K562 (cell line): ENCODE measurements around the gene PXK. TPM values are rescaled to one million over a fixed set of nuclear protein-coding genes. Genes with fewer than 3 reads are reported as not detected.

Experiments used
- ATAC-seq: fragments of 200-7000 bp; cut with Tn5 transposase; 3 replicates; pipeline ENCODE4 v1.9.1; 2020; ENCODE audit warnings: moderate library complexity
- BruUV-seq: library from RNA; stranded (reverse); fragments of 400-500 nt; replicated peaks from 2 replicates; lab custom pipeline; 2021; lab: Mats Ljungman, UMichigan
- CTCF ChIA-PET: fragments of 300-600 bp; formaldehyde crosslinking; extraction: SDS; loops from one replicate; lab custom pipeline; 2021; ENCODE audit warnings: low intra/inter-chr PET ratio; lab: Yijun Ruan, JAX
- POLR2A ChIA-PET: fragments of 300-600, 350-650 bp; sonication (Branson Sonifier 250); formaldehyde crosslinking; extraction: SDS; loops from one replicate; lab custom pipeline; 2021; ENCODE audit warnings: antibody characterized with exemption, inconsistent platforms; lab: Yijun Ruan, JAX
- DNase-seq, 4 experiments: peaks; one replicate each; pipeline versions ENCODE4 v3.0.0 to v3.0.0-alpha.2; 2011 to 2018; ENCODE audit warnings: low spot score in 3 of 4, mixed read lengths in 3 of 4; ENCODE audit errors: extremely low read depth in 1 of 4
- FAIRE-seq: peaks from 2 replicates; lab custom pipeline; 2011; peaks lifted over from hg19 to GRCh38; lab: Jason Lieb, UNC
- H2AFZ ChIP-seq: 2 replicates; pipeline ENCODE4 v1.6.0; 2011; ENCODE audit warnings: low read depth, low read length, control low read depth, inconsistent platforms
- H3K27ac ChIP-seq: fragments of 200-600 bp; 3 replicates; pipeline ENCODE4 v1.8.0; 2011; ENCODE audit warnings: low read depth, mild to moderate bottlenecking, control low read depth, inconsistent platforms, low read length, moderate library complexity, mixed read lengths; ENCODE audit errors: extremely low read depth
- H3K27me3 ChIP-seq, 2 experiments: fragments of 300-600 bp in 1 of 2; 2 replicates in 1 of 2; 3 replicates in 1 of 2; pipeline versions ENCODE4 v1.6.0 to v1.8.0; 2011; ENCODE audit warnings: inconsistent platforms in 2 of 2, low read length in 2 of 2, mild to moderate bottlenecking in 1 of 2, mixed read lengths in 1 of 2, moderate library complexity in 1 of 2; ENCODE audit not compliant: control insufficient read depth in 2 of 2, insufficient read depth in 2 of 2
- H3K36me3 ChIP-seq: fragments of 300-600 bp; 3 replicates; pipeline ENCODE4 v1.8.0; 2011; ENCODE audit warnings: mild to moderate bottlenecking, low read length, inconsistent platforms; ENCODE audit not compliant: control insufficient read depth, insufficient read depth
- H3K4me1 ChIP-seq, 2 experiments: fragments of 200-600 bp in 1 of 2; replicated peaks in 1 of 2; 2 replicates in 1 of 2; 3 replicates in 1 of 2; pipeline versions ENCODE4 v1.5.1 to v1.8.0; 2011; ENCODE audit warnings: inconsistent platforms in 2 of 2, low read length in 2 of 2, mild to moderate bottlenecking in 1 of 2, mixed read lengths in 1 of 2, moderate library complexity in 1 of 2; ENCODE audit not compliant: control insufficient read depth in 2 of 2, insufficient read depth in 2 of 2
- H3K4me2 ChIP-seq: 2 replicates; pipeline ENCODE4 v1.6.1; 2011; ENCODE audit warnings: low read length, control low read depth, inconsistent platforms, mixed read lengths; ENCODE audit not compliant: insufficient read depth
- H3K4me3 ChIP-seq: fragments of 200-600 bp; sonication (generic), shearing (Covaris generic); 2 replicates; pipeline ENCODE4 v1.5.1; 2016; ENCODE audit warnings: control low read depth, inconsistent platforms
- H3K79me2 ChIP-seq: fragments of 200-600 bp; 3 replicates; pipeline ENCODE4 v1.8.0; 2011; ENCODE audit warnings: low read length, inconsistent platforms; ENCODE audit not compliant: control insufficient read depth, insufficient read depth
- H3K9ac ChIP-seq, 2 experiments: 2 replicates each; pipeline versions ENCODE4 v1.6.0 to v1.6.1; 2011; ENCODE audit warnings: low read depth in 2 of 2, low read length in 2 of 2, control low read depth in 1 of 2, inconsistent platforms in 1 of 2, mild to moderate bottlenecking in 1 of 2, mixed read lengths in 1 of 2; ENCODE audit not compliant: insufficient read depth in 1 of 2
- H3K9me1 ChIP-seq: one replicate; pipeline ENCODE4 v1.6.0; 2011; ENCODE audit warnings: inconsistent platforms, mild to moderate bottlenecking, low read length, moderate library complexity; ENCODE audit not compliant: control insufficient read depth, insufficient read depth
- H3K9me3 ChIP-seq: replicated peaks from 2 replicates; pipeline ENCODE4 v1.5.1; 2011; ENCODE audit warnings: low read depth, low read length, inconsistent platforms; ENCODE audit not compliant: control insufficient read depth, insufficient read depth
- H4K20me1 ChIP-seq: replicated peaks from 2 replicates; pipeline ENCODE4 v1.6.1; 2011; ENCODE audit warnings: low read length, inconsistent platforms, mixed read lengths; ENCODE audit not compliant: control insufficient read depth, insufficient read depth
- JUN ChIP-seq, 2 experiments: sonication (generic) in 1 of 2; formaldehyde crosslinking in 1 of 2; IDR thresholded peaks; 2 replicates each; pipeline versions ENCODE4 v1.6.1 to v1.8.0; 2012 to 2022; ENCODE audit warnings: borderline replicate concordance in 2 of 2, mild to moderate bottlenecking in 2 of 2, improper control_type of control experiment in 1 of 2, low read depth in 1 of 2, low read length in 1 of 2, missing genetic modification reagents in 1 of 2
- NFIC ChIP-seq: fragments of 450-650 bp; IDR thresholded peaks from 2 replicates; pipeline ENCODE4 v1.6.1; 2017; ENCODE audit warnings: mild to moderate bottlenecking, inconsistent platforms
- RBBP5 ChIP-seq: fragments of 200-600 bp; sonication (generic); IDR thresholded peaks from 2 replicates; pipeline ENCODE4 v1.6.1; 2012; ENCODE audit warnings: borderline replicate concordance, mild to moderate bottlenecking, low read length, control low read depth, inconsistent platforms; ENCODE audit not compliant: insufficient read depth, poor library complexity, severe bottlenecking
- SMARCA4 ChIP-seq: fragments of 450-650 bp; IDR thresholded peaks from 2 replicates; pipeline ENCODE4 v1.6.1; 2016
- WGBS: fragments of 100-300 bp; shearing (Covaris generic); methylation state at CpG from one replicate; pipeline ENCODE4 v1.1.6; 2016; ENCODE audit warnings: low coverage, mixed read lengths; ENCODE audit not compliant: insufficient coverage; ENCODE audit errors: missing lambda C conversion rate; 5-methylcytosine and 5-hydroxymethylcytosine counted together
- in situ Hi-C: fragments of 300-500 bp; cut with MboI; formaldehyde crosslinking; loops from 4 replicates; pipeline ENCODE4 v1.15.0; 2018; ENCODE audit warnings: inconsistent platforms, mixed read lengths
- intact Hi-C: fragments of 100-400 bp; cut with micrococcal nuclease; formaldehyde crosslinking; loops from 2 replicates; pipeline ENCODE4 v1.14.2; 2022
- polyA plus RNA-seq, 8 experiments: library from polyadenylated mRNA; depleted of rRNA in 4 of 8; stranded (reverse) in 5 of 8; unstranded in 3 of 8; fragments of >200 nt; fragmentation: Nextera tagmentation in 2 of 8; fragmentation: Illumina TruSeq in 1 of 8; extraction: Ambion mirVana in 2 of 8; extraction: Trizol in 1 of 8; gene quantifications; 2 replicates each; pipeline versions ENCODE4 v1.2.1 to v1.2.3, GENCODE V29; 2011 to 2014; ENCODE audit warnings: inconsistent platforms in 1 of 8, missing spikeins in 1 of 8
- total RNA-seq, 7 experiments: library from RNA; depleted of rRNA in 6 of 7; stranded (reverse); fragments of >200 nt in 6 of 7; fragmentation: Illumina TruSeq in 2 of 7; extraction: Trizol in 2 of 7; gene quantifications; 2 replicates each; pipeline versions ENCODE4 v1.2.1 to v1.2.3, GENCODE V29; 2011 to 2021; ENCODE audit warnings: low replicate concordance in 1 of 7
- TF ChIP-seq, protein P1 (sequence below): fragments of 250-450 bp; sonication (Bioruptor Pico); IDR thresholded peaks from 2 replicates; pipeline ENCODE4 v1.9.0; 2021; ENCODE audit warnings: mild to moderate bottlenecking, inconsistent platforms
- TF ChIP-seq, protein P2 (sequence below), 3 experiments: IDR thresholded peaks in 2 of 3; conservative IDR thresholded peaks in 1 of 3; 2 replicates each; pipeline ENCODE4 v1.5.1; 2011 to 2012; ENCODE audit warnings: low read length in 3 of 3, mild to moderate bottlenecking in 3 of 3, control low read depth in 2 of 3, improper control_type of control experiment in 1 of 3, inconsistent platforms in 1 of 3, low read depth in 1 of 3, mixed read lengths in 1 of 3, moderate library complexity in 1 of 3; ENCODE audit not compliant: insufficient read depth in 2 of 3
- TF ChIP-seq, protein P3 (sequence below): fragments of 450-650 bp; IDR thresholded peaks from 2 replicates; pipeline ENCODE4 v1.6.1; 2014; ENCODE audit warnings: low read depth, mild to moderate bottlenecking, moderate library complexity, borderline replicate concordance
- TF ChIP-seq, protein P4 (sequence below): IDR thresholded peaks from 3 replicates; pipeline ENCODE4 v1.6.1; 2011; ENCODE audit warnings: borderline replicate concordance, mild to moderate bottlenecking, moderate library complexity; ENCODE audit not compliant: insufficient read length; ENCODE audit errors: extremely low read depth

Gene PXK
- total and polyA plus RNA-seq, 9 of the 15 experiments (the other 6 are each of a cell fraction or from before 2014, with no cell fraction given), result 3.3 to 19.9 (median 11.3) TPM

DNA sequence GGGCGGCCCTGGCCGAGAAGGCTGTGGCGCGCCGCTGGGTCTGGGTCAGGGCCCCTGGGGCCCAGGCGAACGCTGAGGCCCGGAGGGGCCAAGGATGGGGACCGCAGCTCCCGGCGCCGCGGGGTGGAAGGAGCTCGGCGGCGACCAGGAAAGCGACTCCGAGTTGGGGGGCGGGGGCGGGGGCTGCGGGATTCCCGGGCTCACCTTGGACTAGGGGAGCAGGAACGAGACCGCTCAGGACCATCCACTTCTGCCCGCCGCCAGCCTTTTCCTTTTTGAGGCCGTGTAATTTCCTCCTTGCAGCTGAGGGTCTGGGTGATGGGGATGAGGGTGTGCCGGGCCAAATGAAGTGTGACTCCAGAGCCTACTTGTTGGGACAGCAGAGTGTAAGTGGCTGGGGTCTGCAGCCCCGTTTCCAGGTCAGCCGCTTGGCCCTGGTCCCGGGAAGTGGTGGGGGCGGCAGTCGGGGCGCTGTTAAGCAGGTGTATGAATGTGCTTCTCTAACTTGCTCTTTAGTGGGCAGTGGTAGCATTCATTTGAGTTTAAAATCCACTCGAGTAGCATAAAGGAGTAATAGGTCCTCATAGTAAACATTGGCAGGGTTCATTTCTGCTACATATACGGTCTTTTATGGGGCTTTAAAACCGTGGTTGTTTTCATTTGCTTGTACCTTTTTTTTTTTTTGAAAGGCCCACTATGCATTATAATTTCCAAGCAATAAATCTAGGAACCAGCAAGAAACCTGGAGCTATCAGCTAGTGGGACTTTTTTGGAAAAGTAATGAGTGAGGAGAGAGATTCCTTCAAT lies 717 bp downstream of the PXK start:
- Histone ChIP-seq H3K27ac (peak overlapping the region; percentile 64), H3K27me3 (no peaks in the 10 kb centered on the region), H3K36me3 (no peaks in the 10 kb centered on the region), H2AFZ (peak overlapping the region; percentile 66), H3K4me2 (peak overlapping the region; percentile 90), H3K4me1 (peaks cover 16 to 21% of the 10 kb centered on the region in 2 experiments; a peak in 4 of 5 replicates), H4K20me1 (no peaks in the 10 kb centered on the region), H3K79me2 (peaks cover 28% of the 10 kb centered on the region), H3K4me3 (peak overlapping the region; percentile 72), H3K9me3 (no peaks in the 10 kb centered on the region), H3K9me1 (no peaks in the 10 kb centered on the region), H3K9ac (peak overlapping the region; percentile 63 to 92)
- ATAC-seq (peak; percentile 48), FAIRE-seq (no peak), DNase-seq (peak in 2 of 4 experiments; percentile 21 to 33)
- BruUV-seq, result TSS peak; percentile 56
- intact Hi-C loops (loop anchor here (2.0 kb wide), 1 partner anchor 157 kb away; no protein-coding TSS in a partner anchor), in situ Hi-C loops (no loop called here)
- TF ChIP-seq, protein P1, sequence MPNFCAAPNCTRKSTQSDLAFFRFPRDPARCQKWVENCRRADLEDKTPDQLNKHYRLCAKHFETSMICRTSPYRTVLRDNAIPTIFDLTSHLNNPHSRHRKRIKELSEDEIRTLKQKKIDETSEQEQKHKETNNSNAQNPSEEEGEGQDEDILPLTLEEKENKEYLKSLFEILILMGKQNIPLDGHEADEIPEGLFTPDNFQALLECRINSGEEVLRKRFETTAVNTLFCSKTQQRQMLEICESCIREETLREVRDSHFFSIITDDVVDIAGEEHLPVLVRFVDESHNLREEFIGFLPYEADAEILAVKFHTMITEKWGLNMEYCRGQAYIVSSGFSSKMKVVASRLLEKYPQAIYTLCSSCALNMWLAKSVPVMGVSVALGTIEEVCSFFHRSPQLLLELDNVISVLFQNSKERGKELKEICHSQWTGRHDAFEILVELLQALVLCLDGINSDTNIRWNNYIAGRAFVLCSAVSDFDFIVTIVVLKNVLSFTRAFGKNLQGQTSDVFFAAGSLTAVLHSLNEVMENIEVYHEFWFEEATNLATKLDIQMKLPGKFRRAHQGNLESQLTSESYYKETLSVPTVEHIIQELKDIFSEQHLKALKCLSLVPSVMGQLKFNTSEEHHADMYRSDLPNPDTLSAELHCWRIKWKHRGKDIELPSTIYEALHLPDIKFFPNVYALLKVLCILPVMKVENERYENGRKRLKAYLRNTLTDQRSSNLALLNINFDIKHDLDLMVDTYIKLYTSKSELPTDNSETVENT (CRISPR knock-in tag), result no peak
- TF ChIP-seq RBBP5 (peak; percentile 23), JUN (IDR thresholded peaks at IDR 0.05; ENCODE audit: borderline replicate concordance, low read depth, low read length) (no peak), JUN (CRISPR knock-in tag; IDR thresholded peaks at IDR 0.05; ENCODE audit: borderline replicate concordance) (no peak), SMARCA4 (0 out of 2 replicates have a peak, but pooled peaks have one; percentile 23), NFIC (peak; percentile 43)
- TF ChIP-seq, protein P2, sequence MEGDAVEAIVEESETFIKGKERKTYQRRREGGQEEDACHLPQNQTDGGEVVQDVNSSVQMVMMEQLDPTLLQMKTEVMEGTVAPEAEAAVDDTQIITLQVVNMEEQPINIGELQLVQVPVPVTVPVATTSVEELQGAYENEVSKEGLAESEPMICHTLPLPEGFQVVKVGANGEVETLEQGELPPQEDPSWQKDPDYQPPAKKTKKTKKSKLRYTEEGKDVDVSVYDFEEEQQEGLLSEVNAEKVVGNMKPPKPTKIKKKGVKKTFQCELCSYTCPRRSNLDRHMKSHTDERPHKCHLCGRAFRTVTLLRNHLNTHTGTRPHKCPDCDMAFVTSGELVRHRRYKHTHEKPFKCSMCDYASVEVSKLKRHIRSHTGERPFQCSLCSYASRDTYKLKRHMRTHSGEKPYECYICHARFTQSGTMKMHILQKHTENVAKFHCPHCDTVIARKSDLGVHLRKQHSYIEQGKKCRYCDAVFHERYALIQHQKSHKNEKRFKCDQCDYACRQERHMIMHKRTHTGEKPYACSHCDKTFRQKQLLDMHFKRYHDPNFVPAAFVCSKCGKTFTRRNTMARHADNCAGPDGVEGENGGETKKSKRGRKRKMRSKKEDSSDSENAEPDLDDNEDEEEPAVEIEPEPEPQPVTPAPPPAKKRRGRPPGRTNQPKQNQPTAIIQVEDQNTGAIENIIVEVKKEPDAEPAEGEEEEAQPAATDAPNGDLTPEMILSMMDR (IDR thresholded peaks at IDR 0.05 in 2 of 3, conservative IDR thresholded peaks at IDR 0.05 in 1 of 3; ENCODE audit: insufficient read depth in 2 of 3, low read depth in 1 of 3, low read length in 3 of 3), result peak in 1 of 3 experiments; percentile 27; a peak in 2 of 6 replicates
- TF ChIP-seq, protein P3, sequence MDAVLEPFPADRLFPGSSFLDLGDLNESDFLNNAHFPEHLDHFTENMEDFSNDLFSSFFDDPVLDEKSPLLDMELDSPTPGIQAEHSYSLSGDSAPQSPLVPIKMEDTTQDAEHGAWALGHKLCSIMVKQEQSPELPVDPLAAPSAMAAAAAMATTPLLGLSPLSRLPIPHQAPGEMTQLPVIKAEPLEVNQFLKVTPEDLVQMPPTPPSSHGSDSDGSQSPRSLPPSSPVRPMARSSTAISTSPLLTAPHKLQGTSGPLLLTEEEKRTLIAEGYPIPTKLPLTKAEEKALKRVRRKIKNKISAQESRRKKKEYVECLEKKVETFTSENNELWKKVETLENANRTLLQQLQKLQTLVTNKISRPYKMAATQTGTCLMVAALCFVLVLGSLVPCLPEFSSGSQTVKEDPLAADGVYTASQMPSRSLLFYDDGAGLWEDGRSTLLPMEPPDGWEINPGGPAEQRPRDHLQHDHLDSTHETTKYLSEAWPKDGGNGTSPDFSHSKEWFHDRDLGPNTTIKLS, result no peak
- TF ChIP-seq, protein P4, sequence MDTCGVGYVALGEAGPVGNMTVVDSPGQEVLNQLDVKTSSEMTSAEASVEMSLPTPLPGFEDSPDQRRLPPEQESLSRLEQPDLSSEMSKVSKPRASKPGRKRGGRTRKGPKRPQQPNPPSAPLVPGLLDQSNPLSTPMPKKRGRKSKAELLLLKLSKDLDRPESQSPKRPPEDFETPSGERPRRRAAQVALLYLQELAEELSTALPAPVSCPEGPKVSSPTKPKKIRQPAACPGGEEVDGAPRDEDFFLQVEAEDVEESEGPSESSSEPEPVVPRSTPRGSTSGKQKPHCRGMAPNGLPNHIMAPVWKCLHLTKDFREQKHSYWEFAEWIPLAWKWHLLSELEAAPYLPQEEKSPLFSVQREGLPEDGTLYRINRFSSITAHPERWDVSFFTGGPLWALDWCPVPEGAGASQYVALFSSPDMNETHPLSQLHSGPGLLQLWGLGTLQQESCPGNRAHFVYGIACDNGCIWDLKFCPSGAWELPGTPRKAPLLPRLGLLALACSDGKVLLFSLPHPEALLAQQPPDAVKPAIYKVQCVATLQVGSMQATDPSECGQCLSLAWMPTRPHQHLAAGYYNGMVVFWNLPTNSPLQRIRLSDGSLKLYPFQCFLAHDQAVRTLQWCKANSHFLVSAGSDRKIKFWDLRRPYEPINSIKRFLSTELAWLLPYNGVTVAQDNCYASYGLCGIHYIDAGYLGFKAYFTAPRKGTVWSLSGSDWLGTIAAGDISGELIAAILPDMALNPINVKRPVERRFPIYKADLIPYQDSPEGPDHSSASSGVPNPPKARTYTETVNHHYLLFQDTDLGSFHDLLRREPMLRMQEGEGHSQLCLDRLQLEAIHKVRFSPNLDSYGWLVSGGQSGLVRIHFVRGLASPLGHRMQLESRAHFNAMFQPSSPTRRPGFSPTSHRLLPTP, result no peak
- ChIA-PET CTCF (no interaction called here), POLR2A (interaction anchor here (1.3 to 2.2 kb wide), 3 partner anchors 11 to 17 kb away, joined by 4 to 6 read pairs (median 5); no protein-coding TSS in a partner anchor)
- 0% methylated on average over 23 of the region's 37 CpGs for WGBS
